Upper lobe of left lung (tissue), 6 donors: ENCODE data around the gene ZBBX. TPM values are rescaled to one million over a fixed set of nuclear protein-coding genes. Genes with fewer than 3 reads are reported as not detected.
"Not testable (repeated sequence)": the region's sequence is repeated elsewhere in the genome, so short reads cannot be mapped to it uniquely, and the experiment has no call there.

Experiments
- ATAC-seq, 2 donors: fragments of 200-7000 bp; cut with Tn5 transposase; one replicate each; pipeline ENCODE4 v1.9.1; 2022; ENCODE audit warnings: mild to moderate bottlenecking in 2 of 2, moderate library complexity in 2 of 2; ENCODE audit not compliant: low FRiP score in 2 of 2
- DNase-seq, 2 donors: peaks; one replicate each; pipeline ENCODE4 v3.0.0-alpha.2; 2019 to 2020
- H3K27ac ChIP-seq, 4 donors: fragments of 200-600 bp; sonication (generic); one replicate each; pipeline ENCODE4 v1.5.1; 2016 to 2019
- H3K27me3 ChIP-seq, 4 donors: fragments of 200-600 bp; sonication (generic); one replicate each; pipeline ENCODE4 v1.5.1; 2017 to 2019
- H3K36me3 ChIP-seq, 4 donors: fragments of 200-600 bp; sonication (generic); one replicate each; pipeline ENCODE4 v1.5.1; 2016 to 2019
- H3K4me1 ChIP-seq, 4 donors: fragments of 200-600 bp; sonication (generic); one replicate each; pipeline ENCODE4 v1.5.1; 2018 to 2019
- H3K4me3 ChIP-seq, 4 donors: fragments of 200-600 bp; sonication (generic); one replicate each; pipeline ENCODE4 v1.5.1; 2017 to 2019; ENCODE audit warnings: mild to moderate bottlenecking in 2 of 4, moderate library complexity in 1 of 4
- H3K9me3 ChIP-seq, 4 donors: fragments of 200-600 bp; sonication (generic); one replicate each; pipeline ENCODE4 v1.5.1; 2018 to 2019
- EP300 ChIP-seq, 4 donors: sonication (generic); formaldehyde crosslinking; IDR thresholded peaks; one replicate each; pipeline ENCODE4 v1.5.1; 2017; ENCODE audit warnings: antibody characterized with exemption in 4 of 4, control low read depth in 2 of 4
- POLR2A ChIP-seq, 4 donors: fragments of 450-650 bp; IDR thresholded peaks; one replicate each; pipeline ENCODE4 v1.5.1; 2016 to 2017; ENCODE audit warnings: antibody characterized with exemption in 4 of 4, mild to moderate bottlenecking in 2 of 4
- POLR2AphosphoS5 ChIP-seq, 2 donors: sonication (generic); formaldehyde crosslinking; IDR thresholded peaks; one replicate each; pipeline ENCODE4 v1.5.1; 2017; ENCODE audit warnings: antibody characterized with exemption in 2 of 2
- WGBS, 2 donors: methylation state at CpG; one replicate each; pipeline ENCODE4 v1.1.5; 2017 to 2018; 5-methylcytosine and 5-hydroxymethylcytosine counted together
- total RNA-seq, 6 donors: library from RNA; depleted of rRNA in 4 of 6; stranded (reverse); fragments of >200 nt in 4 of 6; gene quantifications; one replicate each; pipeline versions ENCODE4 v1.1.0 to v1.2.1, GENCODE V29; 2016 to 2021
- TF ChIP-seq, protein P1 (sequence below), 6 experiments: fragments of 450-650 bp in 4 of 6; fragments of 200-600 bp in 2 of 6; sonication (generic) in 2 of 6; IDR thresholded peaks; one replicate each; pipeline ENCODE4 v1.5.1; 2016 to 2019; ENCODE audit warnings: antibody characterized with exemption in 6 of 6
- donor health status: DM: no; HTN: no; CAD: no; lungs with moderate emphysema.
- donor health status: DM: no; HTN: yes; CAD: no; lungs with severe emphysema.

The ZBBX gene
- total RNA-seq = 10 to 100 TPM in 2 of 6 donors, 1 to 10 TPM in 3, under 1 TPM in 1; 0.31 to 81.3 (median 7.4) TPM

DNA sequence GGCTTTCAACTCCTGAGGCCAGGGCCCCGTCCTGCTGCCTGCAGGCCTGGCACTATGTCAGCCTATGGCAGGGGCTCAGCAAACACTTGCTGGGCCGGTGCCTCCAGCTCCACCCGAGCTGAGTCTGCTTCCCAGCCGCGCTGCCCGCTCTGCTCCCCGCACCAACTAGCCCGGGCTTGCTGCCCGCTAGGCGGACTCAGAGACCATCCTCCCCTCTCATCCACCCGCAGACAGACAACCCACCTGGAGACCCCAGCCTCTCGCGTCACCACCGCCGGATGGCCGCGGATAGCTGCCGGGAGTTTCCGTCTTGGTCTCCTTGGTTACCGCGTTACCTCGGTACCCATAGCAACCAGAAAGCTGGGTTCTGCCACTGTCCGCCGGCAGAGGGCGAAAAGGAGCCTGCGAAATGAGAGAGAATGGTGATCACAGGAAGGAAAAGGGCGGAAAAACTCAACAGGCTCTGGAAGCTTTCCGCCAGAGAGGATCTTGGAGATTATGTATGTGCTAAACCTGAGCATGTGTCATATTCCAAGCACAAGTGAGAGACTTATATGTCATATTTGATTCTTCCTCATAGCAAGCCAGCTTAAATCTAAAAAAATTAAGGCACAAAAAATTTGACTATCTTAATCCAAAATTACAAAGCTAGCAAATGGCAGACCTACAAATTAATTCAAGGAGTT is at the start of gene ZBBX:
TSS of gene ZBBX (minus strand) at position 294 of the 686 bp plus-strand sequence. CDS start 7,396 bp downstream, outside the sequence.
- ATAC-seq = peak; percentile 82 to 97

DNA sequence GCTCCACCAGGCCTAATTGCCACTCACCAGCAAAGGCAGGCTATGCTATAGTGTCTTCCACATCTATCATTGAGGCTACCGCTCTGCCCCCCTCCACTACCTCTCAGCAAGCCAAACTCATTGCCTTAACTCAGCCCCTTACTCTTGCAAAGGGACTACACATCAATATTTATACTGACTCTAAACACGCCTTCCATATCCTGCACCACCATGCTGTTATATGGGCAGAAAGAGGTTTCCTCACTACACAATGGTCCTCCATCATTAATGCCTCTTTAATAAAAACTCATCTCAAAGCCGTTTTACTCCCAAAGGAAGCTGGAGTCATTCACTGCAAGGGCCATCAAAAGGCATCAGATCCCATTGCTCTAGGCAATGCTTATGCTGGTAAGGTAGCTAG is 46.9 kb upstream of the ZBBX start:
- H3K4me3 ChIP-seq, H3K27me3 ChIP-seq, H3K27ac ChIP-seq, ATAC-seq, H3K36me3 ChIP-seq, DNase-seq, H3K4me1 ChIP-seq: not testable (repeated sequence)
- peaks cover 0 to 16% (median 6%) of the 10 kb centered on the region in 4 donors for H3K9me3 ChIP-seq
- whole genome bisulfite sequencing, 2 donors = 93 to 98% methylated on average over 3 of the region's 3 CpGs

More for the DNA sequence above, at the start of gene ZBBX:
- DNase-seq = peak; percentile 87
- Histone ChIP-seq H3K4me3 (peak within 1 kb of the TSS in 3 of 4 donors; percentile 35 to 42 (median 38)), H3K27ac (no peak within 1 kb of the TSS), H3K36me3 (no peaks in the 10 kb centered on the region), H3K4me1 (peaks cover 0 to 7% (median 5%) of the 10 kb centered on the region in 4 donors), H3K27me3 (no peaks in the 10 kb centered on the region), H3K9me3 (no peaks in the 10 kb centered on the region)
- WGBS, 2 donors = 1 to 5% methylated on average over 14 to 28 of the region's 28 CpGs
- TF ChIP-seq, protein P1, sequence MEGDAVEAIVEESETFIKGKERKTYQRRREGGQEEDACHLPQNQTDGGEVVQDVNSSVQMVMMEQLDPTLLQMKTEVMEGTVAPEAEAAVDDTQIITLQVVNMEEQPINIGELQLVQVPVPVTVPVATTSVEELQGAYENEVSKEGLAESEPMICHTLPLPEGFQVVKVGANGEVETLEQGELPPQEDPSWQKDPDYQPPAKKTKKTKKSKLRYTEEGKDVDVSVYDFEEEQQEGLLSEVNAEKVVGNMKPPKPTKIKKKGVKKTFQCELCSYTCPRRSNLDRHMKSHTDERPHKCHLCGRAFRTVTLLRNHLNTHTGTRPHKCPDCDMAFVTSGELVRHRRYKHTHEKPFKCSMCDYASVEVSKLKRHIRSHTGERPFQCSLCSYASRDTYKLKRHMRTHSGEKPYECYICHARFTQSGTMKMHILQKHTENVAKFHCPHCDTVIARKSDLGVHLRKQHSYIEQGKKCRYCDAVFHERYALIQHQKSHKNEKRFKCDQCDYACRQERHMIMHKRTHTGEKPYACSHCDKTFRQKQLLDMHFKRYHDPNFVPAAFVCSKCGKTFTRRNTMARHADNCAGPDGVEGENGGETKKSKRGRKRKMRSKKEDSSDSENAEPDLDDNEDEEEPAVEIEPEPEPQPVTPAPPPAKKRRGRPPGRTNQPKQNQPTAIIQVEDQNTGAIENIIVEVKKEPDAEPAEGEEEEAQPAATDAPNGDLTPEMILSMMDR (IDR thresholded peaks at IDR 0.05) = peak; percentile 59 to 87 (median 73)
- no peak for TF ChIP-seq POLR2A (IDR thresholded peaks at IDR 0.05)

GRCh38 chr3:167422396-167422795 is 42.3 kb upstream of the ZBBX start:
- not testable (repeated sequence) for H3K4me3 ChIP-seq, H3K36me3 ChIP-seq, DNase-seq, ATAC-seq, H3K27ac ChIP-seq, H3K4me1 ChIP-seq, H3K27me3 ChIP-seq
- 90 to 92% methylated on average over 4 of the region's 4 CpGs for WGBS, 2 donors
- H3K9me3 ChIP-seq = peaks cover 0 to 12% (median 4%) of the 10 kb centered on the region in 4 donors

GRCh38 chr3:167409611-167410010 is 29.5 kb upstream of the ZBBX start:
- Histone ChIP-seq H3K4me3 (no peak overlapping the region), H3K27me3 (no peaks in the 10 kb centered on the region), H3K4me1 (no peaks in the 10 kb centered on the region), H3K36me3 (no peaks in the 10 kb centered on the region), H3K9me3 (no peaks in the 10 kb centered on the region), H3K27ac (no peak overlapping the region)
- no peak for DNase-seq
- TF ChIP-seq, protein P1 (IDR thresholded peaks at IDR 0.05) = no peak
- TF ChIP-seq EP300 (IDR thresholded peaks at IDR 0.05) (no peak), POLR2AphosphoS5 (IDR thresholded peaks at IDR 0.05) (no peak), POLR2A (IDR thresholded peaks at IDR 0.05) (no peak)
- ATAC-seq = no peak
- WGBS, 2 donors = 68 to 78% methylated on average over 1 of the region's 1 CpG

GRCh38 chr3:167406876-167407492 is 26.9 kb upstream of the ZBBX start:
- no peaks in the 10 kb centered on the region for H3K4me1 ChIP-seq
- ATAC-seq = peak; percentile 76 to 88
- no peak overlapping the region for H3K27ac ChIP-seq
- no peaks in the 10 kb centered on the region for H3K36me3 ChIP-seq
- H3K4me3 ChIP-seq = no peak overlapping the region
- TF ChIP-seq, protein P1 (IDR thresholded peaks at IDR 0.05) = peak in 3 of 6 experiments; percentile 23 to 47 (median 39)
- TF ChIP-seq POLR2A (IDR thresholded peaks at IDR 0.05) = no peak
- WGBS, 2 donors = 64 to 67% methylated on average over 3 of the region's 3 CpGs
- peak in 1 of 2 donors; percentile 67 for DNase-seq
- no peaks in the 10 kb centered on the region for H3K27me3 ChIP-seq
- H3K9me3 ChIP-seq = no peaks in the 10 kb centered on the region

DNA sequence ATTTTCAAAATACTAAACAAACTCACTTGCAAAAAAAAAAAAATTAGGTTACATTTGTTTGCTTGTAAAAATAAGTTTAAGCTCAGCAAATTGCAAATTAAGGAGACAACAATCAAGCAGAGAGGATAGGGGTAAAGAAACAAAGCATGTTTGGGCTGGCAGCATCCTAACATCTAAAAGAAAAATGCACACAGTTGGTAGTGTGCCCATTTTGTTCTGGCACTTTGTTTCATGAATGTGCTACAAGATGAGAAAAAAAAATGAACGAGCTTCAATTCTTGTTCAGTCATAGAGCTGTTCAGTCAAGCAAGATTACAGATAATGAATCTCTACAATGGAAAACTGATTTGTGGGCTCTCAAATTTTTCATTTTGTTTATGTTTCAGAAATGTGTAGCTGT is 17.7 kb upstream of the ZBBX start:
- no peak for DNase-seq
- WGBS, 2 donors = 45 to 48% methylated on average over 1 of the region's 1 CpG
- no peaks in the 10 kb centered on the region for H3K36me3 ChIP-seq
- no peak for ATAC-seq
- H3K9me3 ChIP-seq = no peaks in the 10 kb centered on the region
- H3K4me1 ChIP-seq = no peaks in the 10 kb centered on the region
- no peak overlapping the region for H3K27ac ChIP-seq
- no peak overlapping the region for H3K4me3 ChIP-seq
- TF ChIP-seq POLR2AphosphoS5 (IDR thresholded peaks at IDR 0.05) (no peak), EP300 (IDR thresholded peaks at IDR 0.05) (no peak), POLR2A (IDR thresholded peaks at IDR 0.05) (no peak)
- TF ChIP-seq, protein P1 (IDR thresholded peaks at IDR 0.05) = no peak
- H3K27me3 ChIP-seq = no peaks in the 10 kb centered on the region
